HG03558 (cell line): ENCODE measurements around the gene FXYD5.
"Not testable (repeated sequence)": the region's sequence is repeated elsewhere in the genome, so short reads cannot be mapped to it uniquely, and the experiment has no call there.

ENCODE experiments used
- ATAC-seq: cut with Tn5 transposase; IDR thresholded peaks from one replicate; pipeline ENCODE4 v1.9.1; 2021; ENCODE audit warnings: moderate number of reproducible peaks; ENCODE audit not compliant: unreplicated experiment; ENCODE audit errors: extremely low read depth

Gene FXYD5

GRCh38 chr19:35119578-35120155, 34.9 kb upstream of the FXYD5 start:
- no peak for ATAC-seq

GRCh38 chr19:35120492-35120891, 34.0 kb upstream of the FXYD5 start:
- ATAC-seq = no peak

GRCh38 chr19:35120898-35121297, 33.6 kb upstream of the FXYD5 start:
- no peak for ATAC-seq

DNA sequence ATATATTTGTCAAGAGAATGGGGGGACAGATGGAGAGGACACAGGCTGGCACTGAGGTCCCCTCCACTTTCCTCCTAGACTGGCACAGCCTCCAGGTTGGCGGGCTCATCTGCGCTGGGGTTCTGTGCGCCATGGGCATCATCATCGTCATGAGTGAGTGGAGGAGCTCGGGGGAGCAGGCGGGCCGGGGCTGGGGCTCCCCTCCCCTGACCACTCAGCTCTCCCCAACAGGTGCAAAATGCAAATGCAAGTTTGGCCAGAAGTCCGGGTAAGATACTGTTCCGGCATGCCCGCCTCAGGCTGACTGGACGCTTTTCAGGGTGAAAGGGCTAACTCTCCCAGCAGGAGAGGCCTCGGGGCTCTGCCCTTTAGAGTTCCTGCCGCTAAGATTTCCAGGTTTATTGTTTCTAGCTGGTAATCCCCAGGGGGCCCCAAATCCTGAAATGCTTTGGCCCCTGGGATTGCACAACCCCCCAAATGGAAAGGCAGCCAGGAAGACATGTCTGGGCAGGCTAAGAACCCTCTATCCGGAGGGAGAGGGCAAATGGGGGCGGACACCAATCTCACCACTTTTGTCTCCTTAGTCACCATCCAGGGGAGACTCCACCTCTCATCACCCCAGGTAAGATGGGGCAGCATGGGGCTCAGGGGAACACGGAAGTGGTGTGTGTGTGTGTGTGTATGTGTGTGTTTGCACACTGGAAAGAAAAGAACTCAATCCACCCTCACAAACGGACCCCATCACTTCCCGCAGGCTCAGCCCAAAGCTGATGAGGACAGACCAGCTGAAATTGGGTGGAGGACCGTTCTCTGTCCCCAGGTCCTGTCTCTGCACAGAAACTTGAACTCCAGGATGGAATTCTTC, 31.6 kb upstream of the FXYD5 start:
- ATAC-seq = no peak

DNA sequence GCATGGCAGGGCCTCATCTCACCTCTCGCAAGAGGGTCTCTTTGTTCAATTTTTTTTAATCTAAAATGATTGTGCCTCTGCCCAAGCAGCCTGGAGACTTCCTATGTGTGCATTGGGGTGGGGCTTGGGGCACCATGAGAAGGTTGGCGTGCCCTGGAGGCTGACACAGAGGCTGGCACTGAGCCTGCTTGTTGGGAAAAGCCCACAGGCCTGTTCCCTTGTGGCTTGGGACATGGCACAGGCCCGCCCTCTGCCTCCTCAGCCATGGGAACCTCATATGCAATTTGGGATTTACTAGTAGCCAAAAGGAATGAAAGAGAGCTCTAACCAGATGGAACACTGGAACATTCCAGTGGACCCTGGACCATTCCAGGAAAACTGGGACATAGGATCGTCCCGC, 31.0 kb upstream of the FXYD5 start:
- ATAC-seq = no peak

DNA sequence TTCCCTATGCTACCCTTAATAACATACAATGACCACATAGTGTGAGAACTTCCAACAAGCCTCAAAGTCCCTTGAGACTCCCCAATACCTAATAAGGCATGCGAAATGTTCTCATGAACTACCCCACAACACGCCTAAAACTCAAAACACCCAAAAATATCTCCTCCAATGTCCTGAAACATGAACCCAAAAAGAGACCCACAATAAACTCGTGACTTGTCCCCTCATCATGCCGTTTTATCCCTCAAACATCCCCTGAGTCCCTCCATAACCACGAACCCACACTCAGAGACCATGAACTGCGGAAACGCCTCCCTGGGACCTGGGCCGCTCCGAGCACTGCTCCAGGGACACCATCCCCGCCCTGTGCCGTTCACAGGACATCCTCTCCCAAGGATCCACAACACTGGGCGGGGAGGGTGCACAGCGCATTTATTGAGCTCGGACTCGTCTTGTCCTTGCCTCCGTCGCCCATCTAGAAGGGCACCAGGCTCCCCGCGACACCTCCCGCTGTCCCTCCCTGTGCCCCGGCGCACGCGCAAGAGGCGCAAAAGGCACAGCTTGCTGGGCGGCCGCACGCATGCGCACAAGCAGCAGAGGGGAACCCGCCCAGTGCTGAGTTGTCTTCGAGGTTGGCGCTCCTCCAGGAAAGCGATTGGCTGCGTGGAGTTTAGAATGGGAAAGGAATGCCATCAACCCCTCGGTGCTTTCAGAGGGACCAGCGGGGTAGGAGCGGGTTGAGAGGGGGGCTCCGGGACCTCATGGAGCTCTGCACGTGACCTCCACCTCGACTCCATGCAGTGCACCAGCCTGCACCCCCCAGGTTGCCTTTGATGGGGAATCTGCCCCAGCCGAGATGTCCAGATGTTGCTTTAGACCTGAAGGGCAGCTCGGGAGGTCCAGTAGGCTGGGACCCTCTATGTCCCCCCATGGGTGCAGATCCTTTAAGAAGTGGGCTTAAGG, 30.2 kb upstream of the FXYD5 start:
- ATAC-seq = no peak

GRCh38 chr19:35125270-35125717, 29.2 kb upstream of the FXYD5 start:
- no peak for ATAC-seq

DNA sequence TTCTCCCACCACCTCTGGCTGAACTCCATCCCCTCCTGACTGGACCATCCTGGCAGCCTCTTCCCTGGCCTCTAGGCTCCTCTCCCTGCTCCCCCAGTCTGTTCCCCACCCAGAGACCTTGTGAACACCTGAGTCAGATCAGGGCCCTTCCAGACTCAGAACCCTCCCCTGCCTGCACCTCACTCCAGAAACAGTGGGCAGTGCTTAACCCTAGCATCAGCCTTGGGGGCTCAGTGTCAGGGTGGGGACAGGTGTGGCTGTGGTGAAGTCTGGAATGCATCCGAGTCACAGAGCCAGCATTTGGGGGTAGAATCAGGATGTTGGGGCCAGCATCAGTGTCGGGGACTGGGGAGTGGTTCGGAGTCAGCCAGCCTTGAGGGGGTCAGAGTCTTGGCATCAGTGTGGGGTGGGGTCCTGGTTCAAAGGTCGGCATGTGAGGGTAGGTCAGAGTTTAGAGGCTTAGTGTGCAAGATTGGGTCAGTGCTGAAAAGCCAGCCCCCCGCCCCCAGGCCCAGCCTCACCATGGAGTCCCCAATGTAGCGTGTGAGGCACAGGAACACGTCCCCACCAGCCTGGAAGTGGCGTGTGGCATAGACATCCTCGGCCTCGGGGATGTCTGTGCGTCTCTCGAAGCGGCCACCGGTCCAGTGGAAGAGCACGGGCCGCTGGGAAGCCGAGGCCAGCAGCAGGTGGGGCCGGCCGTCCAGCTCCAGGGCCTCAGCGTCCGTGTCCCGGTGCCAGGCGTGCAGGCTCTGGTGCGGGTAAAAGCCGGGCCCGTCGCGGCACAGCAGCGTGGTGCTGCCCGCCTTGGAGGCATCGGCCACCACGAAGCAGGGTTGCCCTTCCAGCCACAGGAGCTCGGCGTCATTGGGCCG, 28.5 kb upstream of the FXYD5 start:
- no peak for ATAC-seq

DNA sequence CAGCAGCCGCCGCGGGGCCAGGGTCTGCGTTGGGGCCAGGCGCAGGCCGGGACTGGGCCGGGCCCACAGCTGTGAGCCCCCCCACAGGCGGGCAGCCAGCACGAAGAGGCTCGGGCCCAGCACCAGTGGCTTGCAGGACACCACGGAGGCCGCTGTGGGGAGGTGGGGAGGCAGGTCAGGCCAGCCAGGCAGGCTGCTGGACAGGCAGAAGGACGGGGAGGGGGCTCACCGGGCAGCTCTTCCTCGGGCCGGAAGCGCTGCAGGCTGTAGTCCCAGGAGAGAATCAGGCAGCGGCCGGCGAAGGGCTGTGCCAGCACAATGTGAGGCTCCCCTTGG, 27.9 kb upstream of the FXYD5 start:
- no peak for ATAC-seq

DNA sequence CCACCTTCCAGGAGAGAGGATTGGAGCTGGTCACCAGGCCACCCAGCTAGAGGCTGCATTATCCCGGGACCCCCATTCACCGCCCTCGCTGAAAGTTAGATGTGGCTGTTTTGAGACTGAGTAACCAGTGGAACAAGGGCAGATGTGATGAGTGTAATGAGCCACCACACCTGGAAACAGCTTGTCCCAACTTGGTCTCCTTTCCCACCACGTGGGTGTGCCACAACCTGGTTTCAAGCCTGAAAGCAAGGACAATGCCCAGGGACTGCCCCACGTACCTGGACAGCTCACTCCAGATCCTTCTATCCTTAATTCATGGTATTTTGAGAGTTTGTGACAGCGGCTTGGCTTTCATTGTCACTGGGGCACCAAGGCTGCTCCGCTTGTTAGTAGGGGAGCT, 26.7 kb upstream of the FXYD5 start:
- no peak for ATAC-seq

- ATAC-seq = no peak
These were observed 26.0 kb upstream of the FXYD5 start for GRCh38 chr19:35128398-35129057.

- not testable (repeated sequence) for ATAC-seq
These were observed 24.7 kb upstream of the FXYD5 start for GRCh38 chr19:35129724-35130274.

DNA sequence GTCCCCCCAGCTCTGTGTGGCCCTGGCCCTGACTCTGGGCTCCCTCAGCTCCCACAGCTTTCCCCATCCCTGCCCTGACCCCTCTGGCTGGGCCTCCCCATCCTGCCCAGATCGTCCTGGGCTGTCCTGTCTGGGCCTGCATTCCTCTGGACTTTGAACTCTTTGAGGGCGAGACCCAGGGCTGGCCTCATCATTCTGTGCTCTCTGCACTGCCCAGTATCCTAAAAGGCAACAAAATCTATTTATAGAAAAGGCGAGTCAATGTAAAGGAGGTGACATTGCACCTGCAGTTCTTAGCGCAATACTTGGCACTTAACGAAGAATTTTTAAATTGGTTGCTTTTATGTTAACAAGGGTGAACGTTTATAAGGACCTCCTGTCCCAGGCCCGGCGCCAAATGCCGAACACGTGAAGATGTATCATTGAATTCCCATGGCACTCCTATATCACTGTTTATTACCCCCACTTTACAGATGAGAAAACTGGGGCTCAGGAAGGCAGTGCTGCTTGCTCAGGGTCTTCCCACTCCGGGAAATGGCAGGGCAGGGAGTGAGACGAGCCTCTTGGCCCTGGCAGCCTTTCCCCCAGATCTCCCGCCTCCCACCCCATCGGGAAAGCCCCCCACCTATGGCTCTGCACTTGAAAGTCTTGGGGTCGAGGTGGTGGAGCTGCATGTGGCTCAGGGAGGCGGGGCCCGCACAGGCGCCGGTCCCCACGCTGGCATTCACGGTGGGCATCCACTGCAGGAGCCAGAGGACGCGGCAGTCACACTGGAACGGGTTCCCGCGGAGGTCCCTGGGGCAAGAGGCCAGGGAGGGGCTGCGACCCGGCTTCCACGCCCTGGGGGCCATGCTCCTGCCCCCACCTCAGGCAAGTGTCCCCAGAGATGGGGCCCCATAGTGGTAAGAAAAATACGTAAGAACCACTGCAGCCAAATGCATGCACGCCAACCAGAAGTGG, 23.5 kb upstream of the FXYD5 start:
- no peak for ATAC-seq

- ATAC-seq = no peak
These were observed 22.3 kb upstream of the FXYD5 start for GRCh38 chr19:35132254-35132653.

GRCh38 chr19:35133826-35134225, 20.7 kb upstream of the FXYD5 start:
- no peak for ATAC-seq

- no peak for ATAC-seq
These were observed 19.8 kb upstream of the FXYD5 start, which contains the start of gene LGI4 for GRCh38 chr19:35134601-35135242. Gene LGI4 (minus strand): TSS chr19:35135059. CDS start chr19:35134680, 379 bp downstream.

- ATAC-seq = no peak
These were observed 19.1 kb upstream of the FXYD5 start for GRCh38 chr19:35135389-35135909.
